NK-92 treated with Interleukin-12 subunit alpha and Interleukin-12 subunit beta, amount 100 ng/mL, for 24 hours (cell line): ENCODE results near the gene GPC6.
"Not testable (repeated sequence)": the region's sequence is repeated elsewhere in the genome, so short reads cannot be mapped to it uniquely, and the experiment has no call there.

ENCODE experiments used
- DNase-seq: peaks from one replicate; lab custom pipeline; 2025; lab: John Stamatoyannopoulos, UW

GPC6 gene

GRCh38 chr13:93318534-93319254 lies 92.1 kb downstream of the GPC6 start:
- DNase-seq = no peak

GRCh38 chr13:93320942-93321341 lies 94.3 kb downstream of the GPC6 start:
- no peak for DNase-seq

GRCh38 chr13:93323880-93324279 lies 97.3 kb downstream of the GPC6 start:
- DNase-seq = not testable (repeated sequence)

- DNase-seq = no peak
Measured at GRCh38 chr13:93325303-93326233, 99.0 kb downstream of the GPC6 start.

GRCh38 chr13:93326234-93326811 lies 99.7 kb downstream of the GPC6 start:
- DNase-seq = no peak

GRCh38 chr13:93328943-93329342 lies 102.3 kb downstream of the GPC6 start:
- no peak for DNase-seq

- DNase-seq = no peak
Measured at GRCh38 chr13:93336728-93337127, 110.1 kb downstream of the GPC6 start.

- no peak for DNase-seq
Measured at GRCh38 chr13:93338030-93338429, 111.4 kb downstream of the GPC6 start.

- no peak for DNase-seq
Measured at GRCh38 chr13:93338906-93339305, 112.3 kb downstream of the GPC6 start.

GRCh38 chr13:93339550-93339949 lies 112.9 kb downstream of the GPC6 start:
- DNase-seq = no peak

GRCh38 chr13:93341517-93341916 lies 114.9 kb downstream of the GPC6 start:
- DNase-seq = no peak

- DNase-seq = no peak
Measured at GRCh38 chr13:93343097-93343496, 116.5 kb downstream of the GPC6 start.

GRCh38 chr13:93344048-93344705 lies 117.6 kb downstream of the GPC6 start:
- no peak for DNase-seq

- no peak for DNase-seq
Measured at GRCh38 chr13:93345024-93345423, 118.4 kb downstream of the GPC6 start.

- no peak for DNase-seq
Measured at GRCh38 chr13:93345770-93346169, 119.2 kb downstream of the GPC6 start.

- no peak for DNase-seq
Measured at GRCh38 chr13:93352616-93353015, 126.0 kb downstream of the GPC6 start.

GRCh38 chr13:93355094-93355493 lies 128.5 kb downstream of the GPC6 start:
- DNase-seq = no peak

- DNase-seq = no peak
Measured at GRCh38 chr13:93356469-93356868, 129.9 kb downstream of the GPC6 start.

- DNase-seq = no peak
Measured at GRCh38 chr13:93360021-93360420, 133.4 kb downstream of the GPC6 start.

GRCh38 chr13:93361703-93362102 lies 135.1 kb downstream of the GPC6 start:
- DNase-seq = no peak

- DNase-seq = no peak
Measured at GRCh38 chr13:93364166-93364565, 137.6 kb downstream of the GPC6 start.

- no peak for DNase-seq
Measured at GRCh38 chr13:93368296-93368695, 141.7 kb downstream of the GPC6 start.
